AG09309 (cell line): ENCODE results near the gene LRRC63.
"Not testable (repeated sequence)": the region's sequence is repeated elsewhere in the genome, so short reads cannot be mapped to it uniquely, and the experiment has no call there.

Source experiments
- DNase-seq: peaks from one replicate; pipeline ENCODE4 v3.0.0-alpha.2; 2010; ENCODE audit warnings: low read depth
- H3K4me3 ChIP-seq: 2 replicates; pipeline ENCODE4 v1.5.1; 2011; ENCODE audit warnings: mild to moderate bottlenecking, low read depth, low read length, moderate library complexity; ENCODE audit not compliant: control insufficient read depth
- TF ChIP-seq, protein P1 (sequence below): IDR thresholded peaks from 2 replicates; pipeline ENCODE4 v1.5.1; 2011; ENCODE audit warnings: mild to moderate bottlenecking, low read depth, low read length, inconsistent platforms; ENCODE audit not compliant: insufficient read depth, control insufficient read depth; ENCODE audit errors: missing control alignments

LRRC63 gene

DNA sequence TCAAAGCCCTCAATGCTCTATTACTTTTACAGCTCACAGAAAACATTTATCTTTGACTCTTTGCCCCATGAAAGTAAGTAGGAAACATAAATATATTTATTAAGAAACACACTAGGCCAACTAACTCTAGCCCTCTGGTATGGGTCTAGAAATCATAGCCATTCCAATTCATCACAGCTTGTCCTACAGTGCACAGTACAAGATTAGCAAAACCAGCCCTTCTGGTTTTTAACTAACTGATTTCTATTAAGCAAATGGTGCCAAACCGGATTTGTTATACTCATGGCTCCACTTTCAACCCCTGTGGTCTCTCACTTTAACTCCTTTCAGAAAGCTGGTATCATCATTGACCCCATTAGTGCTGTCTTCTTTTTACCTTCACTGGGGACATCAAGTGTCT is 5.6 kb upstream of the LRRC63 start:
- no peak for DNase-seq
- H3K4me3 ChIP-seq = no peak overlapping the region
- TF ChIP-seq, protein P1, sequence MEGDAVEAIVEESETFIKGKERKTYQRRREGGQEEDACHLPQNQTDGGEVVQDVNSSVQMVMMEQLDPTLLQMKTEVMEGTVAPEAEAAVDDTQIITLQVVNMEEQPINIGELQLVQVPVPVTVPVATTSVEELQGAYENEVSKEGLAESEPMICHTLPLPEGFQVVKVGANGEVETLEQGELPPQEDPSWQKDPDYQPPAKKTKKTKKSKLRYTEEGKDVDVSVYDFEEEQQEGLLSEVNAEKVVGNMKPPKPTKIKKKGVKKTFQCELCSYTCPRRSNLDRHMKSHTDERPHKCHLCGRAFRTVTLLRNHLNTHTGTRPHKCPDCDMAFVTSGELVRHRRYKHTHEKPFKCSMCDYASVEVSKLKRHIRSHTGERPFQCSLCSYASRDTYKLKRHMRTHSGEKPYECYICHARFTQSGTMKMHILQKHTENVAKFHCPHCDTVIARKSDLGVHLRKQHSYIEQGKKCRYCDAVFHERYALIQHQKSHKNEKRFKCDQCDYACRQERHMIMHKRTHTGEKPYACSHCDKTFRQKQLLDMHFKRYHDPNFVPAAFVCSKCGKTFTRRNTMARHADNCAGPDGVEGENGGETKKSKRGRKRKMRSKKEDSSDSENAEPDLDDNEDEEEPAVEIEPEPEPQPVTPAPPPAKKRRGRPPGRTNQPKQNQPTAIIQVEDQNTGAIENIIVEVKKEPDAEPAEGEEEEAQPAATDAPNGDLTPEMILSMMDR = no peak

DNA sequence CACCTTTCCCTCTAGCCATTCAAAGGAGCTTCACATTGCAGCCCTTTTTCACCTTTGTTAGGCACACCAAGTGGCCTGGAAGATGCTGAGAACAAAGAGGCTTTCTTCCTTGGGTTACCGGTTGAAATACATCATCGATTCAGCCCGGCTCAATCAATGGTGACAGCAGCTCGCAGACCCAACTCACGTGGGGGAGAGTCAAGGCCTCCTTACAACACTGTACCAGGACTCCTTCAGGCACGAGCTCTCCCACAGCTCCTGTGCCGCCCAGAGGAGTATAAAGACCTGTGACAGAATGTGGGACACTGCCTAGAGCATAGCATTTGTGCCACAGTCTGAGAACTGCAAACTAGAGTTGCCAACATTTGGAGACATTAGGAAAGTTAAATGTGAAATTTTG is 3.9 kb upstream of the LRRC63 start:
- no peak for DNase-seq

DNA sequence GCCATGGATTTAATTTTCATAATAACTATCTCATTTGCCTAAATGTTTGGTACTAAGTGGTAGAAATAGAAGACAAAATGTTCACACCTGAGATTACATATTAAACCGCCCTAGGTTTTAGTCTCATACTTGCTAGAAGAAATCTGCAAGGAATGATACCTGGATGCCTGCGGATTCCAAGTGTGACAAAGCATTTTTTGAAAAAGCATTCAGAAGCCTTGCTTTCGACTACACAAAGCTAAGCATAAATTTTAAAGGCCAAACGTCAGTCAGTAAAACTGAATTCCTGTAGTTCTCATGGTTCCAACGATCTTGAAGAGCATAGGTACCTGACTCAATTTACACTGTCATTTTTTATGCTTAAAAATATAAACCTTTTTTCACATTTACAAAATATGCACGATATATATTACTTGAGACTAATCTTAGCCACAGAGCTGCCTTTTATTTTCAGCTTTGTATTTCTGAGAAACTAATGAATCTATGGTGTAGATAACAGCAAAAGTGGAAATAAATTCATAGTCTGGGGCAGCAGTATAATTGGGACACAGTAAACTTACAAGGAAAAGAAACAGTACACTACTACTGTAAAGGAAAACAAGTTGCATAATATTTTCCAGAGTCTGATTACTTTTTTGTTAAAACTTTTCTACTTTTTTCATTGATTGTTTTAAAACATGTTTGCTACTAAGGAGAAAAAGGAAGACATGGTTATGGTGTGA is 1.2 kb upstream of the LRRC63 start:
- TF ChIP-seq, protein P1 = no peak
- no peak overlapping the region for H3K4me3 ChIP-seq
- no peak for DNase-seq

More for the DNA sequence above, 3.9 kb upstream of the LRRC63 start:
- no peak overlapping the region for H3K4me3 ChIP-seq
- TF ChIP-seq, protein P1 = no peak

DNA sequence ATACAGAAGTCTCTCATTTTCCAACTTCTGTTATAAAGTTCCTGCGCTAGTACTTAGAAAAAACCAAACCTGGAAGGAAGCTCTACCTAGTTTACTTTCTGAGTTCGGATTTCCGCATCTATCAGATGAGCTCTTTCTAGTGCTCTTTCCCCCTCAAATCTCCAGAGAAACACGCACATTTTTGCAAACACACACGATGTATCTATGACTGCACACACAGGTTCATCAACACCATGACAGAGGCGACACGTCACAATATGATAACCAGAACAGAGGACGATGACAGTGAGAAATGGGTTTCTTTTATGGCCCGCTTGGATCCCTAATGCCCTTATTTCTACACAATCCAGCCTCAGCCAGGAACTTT is 629 bp upstream of the LRRC63 start:
- H3K4me3 ChIP-seq = peak overlapping the region; percentile 32
- DNase-seq = no peak
- TF ChIP-seq, protein P1 = no peak

DNA sequence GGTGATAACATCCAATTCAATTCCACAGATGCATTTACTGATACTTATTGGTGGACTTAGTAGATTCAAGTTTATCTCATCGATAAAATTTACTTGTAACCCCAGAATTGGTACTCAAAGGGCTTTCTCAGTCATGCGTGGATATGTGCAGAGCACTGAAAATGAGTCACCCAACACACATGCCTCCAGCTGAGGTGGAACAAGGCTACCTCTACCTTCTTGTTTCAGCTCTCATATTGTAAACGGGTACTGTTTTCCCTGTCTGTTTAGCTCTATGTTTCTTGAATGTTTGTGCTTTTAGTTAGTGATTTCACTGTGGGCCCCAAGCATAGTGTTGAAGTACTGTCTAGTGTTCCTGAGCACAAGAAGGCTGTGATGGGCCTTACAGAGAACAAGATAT is 1.5 kb downstream of the LRRC63 start:
- DNase-seq = no peak
- TF ChIP-seq, protein P1 = no peak
- no peak overlapping the region for H3K4me3 ChIP-seq

DNA sequence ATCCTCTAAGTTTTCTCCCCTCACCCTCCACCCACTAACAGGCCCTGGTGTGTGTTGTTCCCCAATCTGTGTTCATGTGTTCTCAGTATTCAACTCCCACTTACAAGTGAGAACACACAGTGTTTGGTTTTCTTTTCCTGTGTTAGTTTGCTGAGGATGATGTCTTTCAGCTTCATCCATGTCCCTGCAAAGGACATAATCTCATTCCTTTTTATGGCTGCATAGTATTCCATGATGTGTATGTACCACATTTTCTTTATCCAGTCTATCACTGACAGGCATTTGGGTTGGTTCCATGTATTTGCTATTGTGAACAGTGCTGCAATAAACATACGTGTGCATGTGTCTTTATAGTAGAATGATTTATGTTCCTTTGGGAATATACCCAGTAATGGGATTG is 3.0 kb downstream of the LRRC63 start:
- not testable (repeated sequence) for H3K4me3 ChIP-seq, DNase-seq

DNA sequence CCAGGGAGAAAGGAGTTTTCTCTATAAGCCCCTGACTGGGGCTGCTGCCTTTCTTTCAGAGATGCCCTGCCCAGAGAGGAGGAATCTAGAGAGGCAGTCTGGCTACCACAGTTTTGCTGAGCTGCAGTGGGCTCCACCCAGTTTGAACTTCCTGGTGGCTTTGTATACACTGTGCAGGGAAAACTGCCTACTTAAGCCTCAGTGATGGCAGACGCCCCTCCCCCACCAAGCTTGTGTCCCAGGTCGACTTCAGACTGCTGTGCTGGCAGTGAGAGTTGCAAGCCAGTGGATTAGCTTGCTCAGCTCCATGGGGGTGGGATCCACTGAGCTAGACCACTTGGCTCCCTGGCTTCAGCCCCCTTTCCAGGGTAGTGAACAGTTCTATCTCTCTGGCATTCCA is 8.5 kb downstream of the LRRC63 start:
- H3K4me3 ChIP-seq, DNase-seq: not testable (repeated sequence)

DNA sequence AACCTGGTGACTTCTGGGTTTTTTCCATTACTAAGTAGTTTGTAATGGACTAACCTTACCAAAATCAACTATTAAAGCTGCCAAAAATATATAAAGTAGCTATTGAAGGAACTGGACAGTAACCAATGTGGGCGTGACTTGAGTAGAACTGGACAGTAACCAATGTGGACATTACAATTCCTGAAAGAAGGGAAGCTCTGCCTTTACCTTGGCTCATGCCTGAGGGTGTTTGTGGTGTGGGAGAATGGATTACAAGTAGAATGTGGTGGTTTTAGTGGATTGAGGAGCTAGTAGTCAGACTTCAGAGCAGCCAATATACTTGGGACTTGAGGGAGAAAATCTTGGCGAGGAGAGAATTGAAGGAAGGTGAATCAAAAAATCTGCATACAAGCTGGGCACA is 17.5 kb downstream of the LRRC63 start:
- no peak overlapping the region for H3K4me3 ChIP-seq
- TF ChIP-seq, protein P1 = no peak
- no peak for DNase-seq
